Stimulated activated CD4-positive, alpha-beta T cell treated with anti-CD3 and anti-CD28 coated beads, Interleukin-1b, Interleukin-23, amount 100 ng/mL, for 4 hours (primary cell): Measurements from ENCODE around the gene ITFG1.
"Not testable (repeated sequence)": the region's sequence is repeated elsewhere in the genome, so short reads cannot be mapped to it uniquely, and the experiment has no call there.

Experiments used
- DNase-seq, 2 donors: peaks; one replicate each; pipeline ENCODE4 v3.0.0-alpha.2; 2020; ENCODE audit warnings: low read depth in 2 of 2

The ITFG1 gene

GRCh38 chr16:47247690-47248089, 213.2 kb downstream of the ITFG1 start:
- DNase-seq = no peak

DNA sequence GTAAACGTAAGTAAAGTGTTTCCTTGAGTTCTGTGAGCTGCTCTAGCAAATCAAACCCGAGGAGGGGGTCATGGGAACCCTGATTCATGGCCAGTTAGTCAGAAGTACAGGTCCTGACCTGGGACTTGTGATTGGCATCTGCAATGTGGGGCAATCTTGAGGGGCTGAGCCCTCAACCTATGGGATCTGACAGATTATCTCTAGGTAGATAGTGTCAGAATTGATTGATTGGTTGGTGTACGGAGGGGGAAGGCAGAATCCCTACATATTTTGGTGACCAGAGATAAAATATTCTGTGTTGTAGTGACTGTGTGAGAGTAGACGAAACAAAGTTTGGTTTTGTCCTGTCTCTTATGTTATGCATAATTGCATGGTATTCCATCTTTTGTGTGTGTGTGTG, 216.7 kb downstream of the ITFG1 start:
- no peak for DNase-seq

DNA sequence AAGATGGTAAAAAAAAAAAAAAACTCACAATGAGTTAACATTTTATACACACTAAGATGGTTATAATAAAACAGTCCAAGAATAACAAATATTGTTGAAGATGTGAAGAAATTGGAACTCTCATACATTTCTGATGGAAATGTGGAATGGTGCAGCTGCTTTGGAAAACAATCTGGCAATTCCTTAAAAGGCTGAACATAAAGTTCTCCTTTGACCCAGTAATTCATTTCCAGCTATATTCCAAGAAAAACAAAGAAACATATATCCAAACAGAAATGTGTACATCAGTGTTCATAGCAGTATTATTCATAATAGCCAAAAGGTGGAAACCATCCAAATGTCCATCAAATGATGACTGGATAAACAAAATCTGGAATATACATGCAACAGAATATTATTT, 219.8 kb downstream of the ITFG1 start:
- no peak for DNase-seq

DNA sequence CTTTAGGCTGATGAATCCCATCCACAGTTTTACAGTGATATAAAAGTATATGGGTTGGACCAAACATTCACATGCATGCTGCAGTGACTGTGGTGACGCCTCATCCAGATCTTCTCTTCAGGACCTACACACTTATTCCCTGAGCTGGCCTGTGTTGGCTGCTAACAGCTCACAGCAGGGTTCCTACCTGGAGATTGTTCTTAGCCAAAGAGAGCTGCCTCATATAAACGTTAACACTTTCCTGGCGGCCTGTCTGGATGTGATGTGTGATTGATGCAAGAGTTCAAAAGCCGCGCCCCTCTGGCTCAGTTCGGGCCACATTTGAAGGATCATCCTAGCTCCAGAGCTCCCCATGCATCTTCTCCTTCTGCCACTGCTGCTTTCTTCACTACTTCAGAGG, 224.1 kb downstream of the ITFG1 start:
- DNase-seq = no peak

DNA sequence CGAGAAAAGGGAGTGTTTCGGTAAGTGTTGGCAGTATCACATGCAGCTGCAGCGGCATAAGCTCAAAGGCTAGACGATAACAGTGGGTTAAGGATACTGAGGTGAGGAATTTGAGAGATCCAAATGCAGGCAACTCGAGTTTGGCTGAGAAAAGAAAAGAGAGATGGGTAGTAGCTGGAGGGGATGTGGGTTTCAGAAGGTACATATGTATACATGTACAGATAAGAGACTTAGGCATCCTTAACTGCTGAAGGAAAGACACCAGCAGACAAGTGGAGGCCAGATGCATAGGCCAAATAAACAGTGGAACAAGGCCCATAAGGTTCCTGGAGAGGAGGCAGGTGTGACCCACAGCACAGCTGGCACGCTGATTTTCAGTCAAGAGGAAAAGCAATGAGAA, 230.6 kb downstream of the ITFG1 start:
- DNase-seq = no peak

DNA sequence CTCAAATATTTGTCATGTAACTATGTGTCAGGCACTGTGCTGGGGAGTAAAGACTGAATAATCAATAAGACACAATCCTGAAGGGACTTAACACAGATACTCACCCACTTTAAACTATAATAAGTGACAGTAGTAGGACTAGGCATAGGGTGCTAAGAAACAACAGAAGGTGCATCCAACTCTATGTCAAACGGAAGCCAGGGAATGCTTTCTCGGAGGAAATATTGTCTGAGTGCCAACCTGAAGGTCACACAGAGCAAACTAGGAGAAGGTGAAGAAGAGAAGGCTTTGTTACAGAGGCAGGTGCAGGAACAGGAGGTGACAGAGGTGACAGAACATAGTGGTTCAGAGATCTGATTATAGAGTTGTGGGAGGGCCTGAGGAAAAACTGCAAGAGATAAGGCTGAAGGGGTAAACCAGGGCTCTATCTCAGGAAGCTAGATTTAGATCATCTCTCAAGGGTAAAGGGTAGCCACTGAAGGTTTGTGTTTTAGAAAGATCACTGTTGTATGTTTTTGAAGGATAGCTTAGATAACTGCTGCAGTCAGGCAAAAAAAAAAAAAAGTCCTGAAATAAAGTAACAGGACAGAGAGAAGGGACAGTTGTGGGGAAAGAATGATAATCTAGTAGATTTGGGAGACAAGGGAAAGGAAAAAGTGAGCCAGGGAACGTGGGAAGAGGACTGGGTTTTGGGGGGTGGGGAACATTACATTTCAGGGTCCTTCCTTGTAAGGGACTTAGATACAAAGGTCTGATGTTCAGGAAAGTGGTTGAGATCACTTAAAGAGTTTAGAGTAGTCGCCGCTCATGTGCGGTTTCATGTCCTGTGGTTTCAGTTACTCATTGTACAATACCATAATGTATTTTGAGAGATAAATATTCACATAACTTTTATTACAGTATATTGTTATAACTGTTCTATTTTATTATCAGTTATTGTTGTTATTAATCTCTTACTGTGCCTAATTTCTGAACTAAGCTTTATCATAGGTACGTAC, 231.5 kb downstream of the ITFG1 start:
- no peak for DNase-seq

GRCh38 chr16:47228241-47228640, 232.6 kb downstream of the ITFG1 start:
- no peak for DNase-seq

GRCh38 chr16:47213761-47214440, 247.0 kb downstream of the ITFG1 start:
- DNase-seq = no peak

GRCh38 chr16:47211218-47211617, 249.6 kb downstream of the ITFG1 start:
- no peak for DNase-seq

GRCh38 chr16:47204736-47205504, 255.9 kb downstream of the ITFG1 start:
- DNase-seq = no peak

- DNase-seq = not testable (repeated sequence)
Observed at GRCh38 chr16:47203433-47203832, 257.4 kb downstream of the ITFG1 start.

GRCh38 chr16:47198180-47198575, 262.7 kb downstream of the ITFG1 start:
- DNase-seq = no peak

GRCh38 chr16:47197536-47198179, 263.2 kb downstream of the ITFG1 start:
- DNase-seq = no peak

GRCh38 chr16:47196457-47196856, 264.4 kb downstream of the ITFG1 start:
- no peak for DNase-seq

DNA sequence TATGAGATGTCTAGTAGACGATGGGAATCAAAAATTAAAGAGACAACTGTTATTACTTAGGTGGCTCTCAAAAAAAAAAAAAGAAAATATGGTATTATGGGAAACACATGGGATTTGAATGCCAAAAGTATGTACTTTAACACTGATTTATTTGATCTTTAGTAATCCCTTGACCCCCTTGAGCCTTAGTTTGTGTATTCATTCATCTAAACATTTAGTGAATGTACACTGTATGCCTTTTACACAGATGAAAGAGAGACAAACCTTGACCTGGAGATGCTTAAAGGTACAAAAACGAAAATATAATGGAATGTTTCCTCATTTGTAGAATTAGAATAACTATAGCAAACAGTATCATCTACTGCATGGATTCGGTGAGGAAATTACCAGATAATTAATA, 278.5 kb downstream of the ITFG1 start:
- no peak for DNase-seq

DNA sequence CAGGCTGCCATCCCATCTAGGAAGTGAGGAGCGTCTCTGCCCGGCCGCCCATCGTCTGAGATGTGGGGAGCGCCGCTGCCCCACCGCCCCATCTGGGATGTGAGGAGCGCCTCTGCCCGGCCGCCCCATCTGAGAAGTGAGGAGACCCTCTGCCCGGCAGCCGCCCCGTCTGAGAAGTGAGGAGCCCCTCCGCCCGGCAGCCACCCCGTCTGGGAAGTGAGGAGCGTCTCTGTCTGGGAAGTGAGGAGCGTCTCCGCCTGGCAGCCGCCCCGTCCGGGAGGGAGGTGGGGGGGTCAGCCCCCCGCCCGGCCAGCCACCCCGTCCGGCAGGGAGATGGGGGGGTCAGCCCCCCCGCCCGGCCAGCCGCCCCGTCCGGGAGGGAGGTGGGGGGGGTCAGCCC, 279.8 kb downstream of the ITFG1 start:
- not testable (repeated sequence) for DNase-seq

DNA sequence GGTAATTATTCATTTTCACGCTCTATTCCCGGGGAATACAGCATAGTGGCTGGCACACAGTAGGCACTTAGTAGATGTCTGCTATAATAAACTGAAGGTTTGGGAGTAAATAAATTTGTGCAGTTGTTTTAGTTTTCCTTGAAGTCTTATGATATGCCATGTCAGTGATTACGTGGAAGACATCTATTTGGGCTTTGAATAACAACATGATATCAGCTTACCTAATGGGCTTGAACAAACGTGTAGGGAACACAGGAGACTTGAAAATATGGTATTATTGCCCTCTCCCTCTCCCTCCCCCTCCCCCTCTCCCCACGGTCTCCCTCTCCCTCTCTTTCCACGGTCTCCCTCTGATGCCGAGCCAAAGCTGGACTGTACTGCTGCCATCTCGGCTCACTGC, 280.8 kb downstream of the ITFG1 start:
- no peak for DNase-seq

- DNase-seq = no peak
Observed at GRCh38 chr16:47175152-47175551, 285.7 kb downstream of the ITFG1 start.

DNA sequence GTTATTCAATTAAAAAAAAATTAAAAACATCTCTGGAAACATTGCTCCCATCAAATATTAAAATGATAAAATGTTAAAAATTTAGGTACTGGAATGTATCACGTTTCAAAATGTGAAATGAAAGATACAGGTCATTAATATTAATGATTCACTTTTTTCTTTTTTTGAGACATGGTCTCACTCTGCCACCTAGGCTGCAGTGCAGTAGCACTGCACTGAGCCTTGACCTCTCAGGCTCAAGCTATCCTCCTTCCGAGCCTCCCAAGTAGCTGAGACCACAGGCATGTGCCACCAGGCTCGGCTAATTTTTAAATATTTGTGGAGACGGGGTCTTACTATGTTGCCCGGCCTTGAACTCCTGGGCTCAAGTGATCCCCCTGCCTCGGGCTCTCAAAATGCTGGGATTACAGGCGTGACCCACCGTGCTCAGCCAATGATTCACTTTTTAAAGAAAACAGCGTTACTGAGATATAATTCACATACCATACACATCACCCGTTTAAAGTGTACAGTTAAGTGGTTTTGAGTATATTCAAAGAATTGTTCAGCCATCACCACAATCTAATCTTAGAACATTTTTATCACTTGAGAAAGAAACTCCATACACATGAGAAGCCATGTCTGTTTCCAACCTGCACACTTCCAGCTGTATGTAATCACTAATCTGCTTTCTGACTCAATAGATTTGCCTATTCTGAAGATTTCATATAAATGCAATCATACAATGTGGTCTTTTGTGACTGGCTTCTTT, 298.0 kb downstream of the ITFG1 start:
- no peak for DNase-seq

GRCh38 chr16:47161464-47161863, 299.4 kb downstream of the ITFG1 start:
- DNase-seq = no peak

GRCh38 chr16:47160422-47160821, 300.4 kb downstream of the ITFG1 start:
- DNase-seq = no peak
